Effector CD4-positive, alpha-beta T cell (primary cell): Measurements from ENCODE around the gene STX1B.
A peak's percentile ranks its signal among the peaks of the same experiment; 100 is the strongest.
"Not testable (repeated sequence)": the region's sequence is repeated elsewhere in the genome, so short reads cannot be mapped to it uniquely, and the experiment has no call there.

Experiments
- DNase-seq: peaks from one replicate; pipeline ENCODE4 v3.0.0-alpha.2; 2020
- total RNA-seq: gene quantifications from one replicate; lab custom pipeline; 2026; lab: John Stamatoyannopoulos, UW

The STX1B gene
- 1.1 reads per million for total RNA-seq

GRCh38 chr16:31010585-31011325 lies at the start of gene STX1B:
TSS of gene STX1B (minus strand) at chr16:31010638. CDS start at chr16:31010396, 242 bp downstream.
- DNase-seq = peak; percentile 37

- no peak for DNase-seq
Observed at GRCh38 chr16:31055613-31056012, 45.2 kb upstream of the STX1B start.

- DNase-seq = no peak
Observed at GRCh38 chr16:31052114-31052513, 41.7 kb upstream of the STX1B start.

GRCh38 chr16:31050280-31051030 lies 40.0 kb upstream of the STX1B start:
- DNase-seq = no peak

GRCh38 chr16:31043898-31044481 lies 33.6 kb upstream of the STX1B start:
- no peak for DNase-seq

- DNase-seq = no peak
Observed at GRCh38 chr16:31043352-31043751, 32.9 kb upstream of the STX1B start.

GRCh38 chr16:31042866-31043265 lies 32.4 kb upstream of the STX1B start:
- no peak for DNase-seq

GRCh38 chr16:31038993-31039392 lies 28.6 kb upstream of the STX1B start:
- no peak for DNase-seq

GRCh38 chr16:31036691-31037090 lies 26.3 kb upstream of the STX1B start:
- DNase-seq = no peak

GRCh38 chr16:31033709-31034492 lies 23.5 kb upstream of the STX1B start:
- DNase-seq = peak; percentile 81

GRCh38 chr16:31032736-31033708 lies 22.6 kb upstream of the STX1B start, which contains the start of gene STX4:
TSS of gene STX4 (plus strand) at chr16:31033558. CDS start at chr16:31033806, 248 bp downstream.
- peak; percentile 97 for DNase-seq

GRCh38 chr16:31031276-31031675 lies 20.8 kb upstream of the STX1B start:
- no peak for DNase-seq

- DNase-seq = no peak
Observed at GRCh38 chr16:31029272-31029671, 18.8 kb upstream of the STX1B start.

GRCh38 chr16:31025339-31025738 lies 14.9 kb upstream of the STX1B start:
- no peak for DNase-seq

- no peak for DNase-seq
Observed at GRCh38 chr16:31023627-31024226, 13.3 kb upstream of the STX1B start.

- DNase-seq = no peak
Observed at GRCh38 chr16:31023252-31023602, 12.8 kb upstream of the STX1B start.

- no peak for DNase-seq
Observed at GRCh38 chr16:31022544-31023251, 12.3 kb upstream of the STX1B start.

- DNase-seq = no peak
Observed at GRCh38 chr16:31020536-31020935, 10.1 kb upstream of the STX1B start.

- not testable (repeated sequence) for DNase-seq
Observed at GRCh38 chr16:31017756-31018155, 7.3 kb upstream of the STX1B start.

GRCh38 chr16:31016018-31016417 lies 5.6 kb upstream of the STX1B start:
- no peak for DNase-seq

GRCh38 chr16:31013292-31013691 lies 2.9 kb upstream of the STX1B start:
- not testable (repeated sequence) for DNase-seq
